ENCODE measurements around the gene SPINK8. TPM values are rescaled to one million over a fixed set of nuclear protein-coding genes. Genes with fewer than 3 reads are reported as not detected.

The SPINK8 gene
- total RNA-seq, 1 experiment from 2014 or later: not detected

DNA sequence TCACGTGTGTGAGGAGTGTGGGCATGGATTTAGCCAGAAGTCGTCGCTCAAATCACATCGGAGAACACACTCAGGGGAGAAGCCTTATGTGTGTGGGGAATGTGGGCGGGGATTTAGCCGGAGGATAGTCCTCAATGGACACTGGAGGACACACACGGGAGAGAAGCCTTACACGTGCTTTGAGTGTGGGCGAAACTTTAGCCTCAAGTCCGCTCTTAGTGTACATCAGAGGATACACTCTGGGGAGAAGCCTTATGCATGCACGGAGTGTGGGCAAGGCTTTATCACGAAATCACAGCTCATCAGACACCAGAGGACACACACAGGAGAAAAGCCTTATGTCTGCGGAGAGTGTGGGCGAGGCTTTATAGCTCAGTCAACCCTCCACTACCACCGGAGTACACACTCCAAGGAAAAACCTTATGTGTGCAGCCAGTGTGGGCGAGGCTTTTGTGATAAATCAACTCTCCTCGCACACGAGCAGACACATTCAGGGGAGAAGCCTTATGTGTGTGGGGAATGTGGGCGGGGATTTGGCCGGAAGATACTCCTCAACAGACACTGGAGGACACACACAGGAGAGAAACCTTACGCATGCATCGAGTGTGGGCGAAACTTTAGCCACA is 64.4 kb downstream of the SPINK8 start:
- RAD21 ChIA-PET (ENCODE audit: low non-redundant PET in 1 of 2, low total read pairs in 2 of 2, uncharacterized antibody in 2 of 2, unreplicated experiment in 2 of 2): no interaction called here
- no TSS peak for BruUV-seq (replicated peaks)
- DNase-seq (ENCODE audit: low read depth, low spot score) (no peak), ATAC-seq (no peak)
- Histone ChIP-seq H4K20me1 (ENCODE audit: insufficient read depth) (no peaks in the 10 kb centered on the region), H3K4me1 (ENCODE audit: control insufficient read depth in 1 of 2, insufficient read depth in 2 of 2, low read length in 2 of 2) (peaks cover 0 to 6% of the 10 kb centered on the region in 2 experiments; a peak in 1 of 4 replicates), H3K27ac (ENCODE audit: low read depth, low read length) (no peak overlapping the region), H3K36me3 (ENCODE audit: control insufficient read depth in 1 of 2, insufficient read depth in 2 of 2, low read length in 2 of 2) (peaks cover 8 to 22% of the 10 kb centered on the region in 2 experiments; a peak in 3 of 4 replicates), H3K9me3 (ENCODE audit: control insufficient read depth in 1 of 2, insufficient read depth in 1 of 2, low read depth in 1 of 2, low read length in 2 of 2) (no peaks in the 10 kb centered on the region), H3K9ac (ENCODE audit: low read length) (no peak overlapping the region), H3K4me3 (replicated peaks in 1 of 2; ENCODE audit: low read depth in 1 of 2, low read length in 2 of 2) (no peak overlapping the region), H2AFZ (ENCODE audit: low read depth, low read length, poor library complexity, severe bottlenecking) (no peak overlapping the region), H3K27me3 (ENCODE audit: insufficient read depth, low read length) (no peaks in the 10 kb centered on the region), H3K79me2 (ENCODE audit: insufficient read depth, low read length) (no peaks in the 10 kb centered on the region), H3K4me2 (ENCODE audit: low read length) (no peak overlapping the region), H3K9me2 (ENCODE audit: insufficient read depth) (no peaks in the 10 kb centered on the region)
- POLR2A ChIA-PET: no interaction called here
- TF ChIP-seq POLR2AphosphoS5 (IDR thresholded peaks at IDR 0.05; ENCODE audit: low read depth, low read length): no peak
- TF ChIP-seq, protein P1, sequence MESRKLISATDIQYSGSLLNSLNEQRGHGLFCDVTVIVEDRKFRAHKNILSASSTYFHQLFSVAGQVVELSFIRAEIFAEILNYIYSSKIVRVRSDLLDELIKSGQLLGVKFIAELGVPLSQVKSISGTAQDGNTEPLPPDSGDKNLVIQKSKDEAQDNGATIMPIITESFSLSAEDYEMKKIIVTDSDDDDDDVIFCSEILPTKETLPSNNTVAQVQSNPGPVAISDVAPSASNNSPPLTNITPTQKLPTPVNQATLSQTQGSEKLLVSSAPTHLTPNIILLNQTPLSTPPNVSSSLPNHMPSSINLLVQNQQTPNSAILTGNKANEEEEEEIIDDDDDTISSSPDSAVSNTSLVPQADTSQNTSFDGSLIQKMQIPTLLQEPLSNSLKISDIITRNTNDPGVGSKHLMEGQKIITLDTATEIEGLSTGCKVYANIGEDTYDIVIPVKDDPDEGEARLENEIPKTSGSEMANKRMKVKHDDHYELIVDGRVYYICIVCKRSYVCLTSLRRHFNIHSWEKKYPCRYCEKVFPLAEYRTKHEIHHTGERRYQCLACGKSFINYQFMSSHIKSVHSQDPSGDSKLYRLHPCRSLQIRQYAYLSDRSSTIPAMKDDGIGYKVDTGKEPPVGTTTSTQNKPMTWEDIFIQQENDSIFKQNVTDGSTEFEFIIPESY (IDR thresholded peaks at IDR 0.05; ENCODE audit: extremely low read depth, insufficient replicate concordance, low read length): no peak
- intact Hi-C loops (cut with micrococcal nuclease): no loop called here
- CTCF ChIA-PET: interaction anchor here (1.3 to 1.4 kb wide), 2 partner anchors 167 kb away, joined by 4 to 8 read pairs; no protein-coding TSS in a partner anchor

DNA sequence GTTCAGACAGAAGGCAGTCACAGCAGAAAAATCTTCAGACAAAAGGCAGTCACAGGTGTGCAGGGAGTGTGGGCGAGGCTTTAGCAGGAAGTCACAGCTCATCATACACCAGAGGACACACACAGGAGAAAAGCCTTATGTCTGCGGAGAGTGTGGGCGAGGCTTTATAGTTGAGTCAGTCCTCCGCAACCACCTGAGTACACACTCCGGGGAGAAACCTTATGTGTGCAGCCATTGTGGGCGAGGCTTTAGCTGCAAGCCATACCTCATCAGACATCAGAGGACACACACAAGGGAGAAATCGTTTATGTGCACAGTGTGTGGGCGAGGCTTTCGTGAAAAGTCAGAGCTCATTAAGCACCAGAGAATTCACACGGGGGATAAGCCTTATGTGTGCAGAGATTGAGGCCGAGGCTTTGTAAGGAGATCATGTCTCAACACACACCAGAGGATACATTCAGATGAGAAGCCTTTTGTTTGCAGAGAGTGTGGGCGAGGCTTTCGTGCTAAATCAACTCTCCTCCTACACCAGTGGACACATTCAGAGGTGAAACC is 65.0 kb downstream of the SPINK8 start:
- H3K79me2 ChIP-seq (ENCODE audit: insufficient read depth, low read length): no peaks in the 10 kb centered on the region
- no peaks in the 10 kb centered on the region for H3K9me3 ChIP-seq (ENCODE audit: control insufficient read depth in 1 of 2, insufficient read depth in 1 of 2, low read depth in 1 of 2, low read length in 2 of 2)
- H3K9ac ChIP-seq (ENCODE audit: low read length): no peak overlapping the region
- H3K27ac ChIP-seq (ENCODE audit: low read depth, low read length): no peak overlapping the region
- ATAC-seq (no peak), DNase-seq (ENCODE audit: low read depth, low spot score) (no peak)
- no peaks in the 10 kb centered on the region for H4K20me1 ChIP-seq (ENCODE audit: insufficient read depth)
- BruUV-seq (replicated peaks): TSS peak; percentile 38
- H3K4me1 ChIP-seq (ENCODE audit: control insufficient read depth in 1 of 2, insufficient read depth in 2 of 2, low read length in 2 of 2): peaks cover 0 to 6% of the 10 kb centered on the region in 2 experiments; a peak in 1 of 4 replicates
- H3K36me3 ChIP-seq (ENCODE audit: control insufficient read depth in 1 of 2, insufficient read depth in 2 of 2, low read length in 2 of 2): peaks cover 8 to 22% of the 10 kb centered on the region in 2 experiments; a peak in 3 of 4 replicates
- H3K4me3 ChIP-seq (replicated peaks in 1 of 2; ENCODE audit: low read depth in 1 of 2, low read length in 2 of 2): no peak overlapping the region
- H3K27me3 ChIP-seq (ENCODE audit: insufficient read depth, low read length): no peaks in the 10 kb centered on the region
- RAD21 ChIA-PET (ENCODE audit: low non-redundant PET in 1 of 2, low total read pairs in 2 of 2, uncharacterized antibody in 2 of 2, unreplicated experiment in 2 of 2): no interaction called here
- no peak overlapping the region for H2AFZ ChIP-seq (ENCODE audit: low read depth, low read length, poor library complexity, severe bottlenecking)
- intact Hi-C loops (cut with micrococcal nuclease): no loop called here
- H3K4me2 ChIP-seq (ENCODE audit: low read length): no peak overlapping the region
- CTCF ChIA-PET: interaction anchor here (1.4 kb wide), 1 partner anchor 168 kb away, joined by 4 read pairs; no protein-coding TSS in a partner anchor
- H3K9me2 ChIP-seq (ENCODE audit: insufficient read depth): no peaks in the 10 kb centered on the region
- POLR2A ChIA-PET: no interaction called here
- TF ChIP-seq, protein P2, sequence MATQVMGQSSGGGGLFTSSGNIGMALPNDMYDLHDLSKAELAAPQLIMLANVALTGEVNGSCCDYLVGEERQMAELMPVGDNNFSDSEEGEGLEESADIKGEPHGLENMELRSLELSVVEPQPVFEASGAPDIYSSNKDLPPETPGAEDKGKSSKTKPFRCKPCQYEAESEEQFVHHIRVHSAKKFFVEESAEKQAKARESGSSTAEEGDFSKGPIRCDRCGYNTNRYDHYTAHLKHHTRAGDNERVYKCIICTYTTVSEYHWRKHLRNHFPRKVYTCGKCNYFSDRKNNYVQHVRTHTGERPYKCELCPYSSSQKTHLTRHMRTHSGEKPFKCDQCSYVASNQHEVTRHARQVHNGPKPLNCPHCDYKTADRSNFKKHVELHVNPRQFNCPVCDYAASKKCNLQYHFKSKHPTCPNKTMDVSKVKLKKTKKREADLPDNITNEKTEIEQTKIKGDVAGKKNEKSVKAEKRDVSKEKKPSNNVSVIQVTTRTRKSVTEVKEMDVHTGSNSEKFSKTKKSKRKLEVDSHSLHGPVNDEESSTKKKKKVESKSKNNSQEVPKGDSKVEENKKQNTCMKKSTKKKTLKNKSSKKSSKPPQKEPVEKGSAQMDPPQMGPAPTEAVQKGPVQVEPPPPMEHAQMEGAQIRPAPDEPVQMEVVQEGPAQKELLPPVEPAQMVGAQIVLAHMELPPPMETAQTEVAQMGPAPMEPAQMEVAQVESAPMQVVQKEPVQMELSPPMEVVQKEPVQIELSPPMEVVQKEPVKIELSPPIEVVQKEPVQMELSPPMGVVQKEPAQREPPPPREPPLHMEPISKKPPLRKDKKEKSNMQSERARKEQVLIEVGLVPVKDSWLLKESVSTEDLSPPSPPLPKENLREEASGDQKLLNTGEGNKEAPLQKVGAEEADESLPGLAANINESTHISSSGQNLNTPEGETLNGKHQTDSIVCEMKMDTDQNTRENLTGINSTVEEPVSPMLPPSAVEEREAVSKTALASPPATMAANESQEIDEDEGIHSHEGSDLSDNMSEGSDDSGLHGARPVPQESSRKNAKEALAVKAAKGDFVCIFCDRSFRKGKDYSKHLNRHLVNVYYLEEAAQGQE (IDR thresholded peaks at IDR 0.05; ENCODE audit: low read depth): no peak
- TF ChIP-seq, protein P3, sequence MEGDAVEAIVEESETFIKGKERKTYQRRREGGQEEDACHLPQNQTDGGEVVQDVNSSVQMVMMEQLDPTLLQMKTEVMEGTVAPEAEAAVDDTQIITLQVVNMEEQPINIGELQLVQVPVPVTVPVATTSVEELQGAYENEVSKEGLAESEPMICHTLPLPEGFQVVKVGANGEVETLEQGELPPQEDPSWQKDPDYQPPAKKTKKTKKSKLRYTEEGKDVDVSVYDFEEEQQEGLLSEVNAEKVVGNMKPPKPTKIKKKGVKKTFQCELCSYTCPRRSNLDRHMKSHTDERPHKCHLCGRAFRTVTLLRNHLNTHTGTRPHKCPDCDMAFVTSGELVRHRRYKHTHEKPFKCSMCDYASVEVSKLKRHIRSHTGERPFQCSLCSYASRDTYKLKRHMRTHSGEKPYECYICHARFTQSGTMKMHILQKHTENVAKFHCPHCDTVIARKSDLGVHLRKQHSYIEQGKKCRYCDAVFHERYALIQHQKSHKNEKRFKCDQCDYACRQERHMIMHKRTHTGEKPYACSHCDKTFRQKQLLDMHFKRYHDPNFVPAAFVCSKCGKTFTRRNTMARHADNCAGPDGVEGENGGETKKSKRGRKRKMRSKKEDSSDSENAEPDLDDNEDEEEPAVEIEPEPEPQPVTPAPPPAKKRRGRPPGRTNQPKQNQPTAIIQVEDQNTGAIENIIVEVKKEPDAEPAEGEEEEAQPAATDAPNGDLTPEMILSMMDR (IDR thresholded peaks at IDR 0.05 in 2 of 3, conservative IDR thresholded peaks at IDR 0.05 in 1 of 3; ENCODE audit: borderline replicate concordance in 1 of 3, insufficient read depth in 1 of 3, low read depth in 2 of 3, low read length in 2 of 3): no peak
- no peak for TF ChIP-seq RAD21 (IDR thresholded peaks at IDR 0.05; ENCODE audit: low read depth)
- no peak for TF ChIP-seq JUND (IDR thresholded peaks at IDR 0.05)
- TF ChIP-seq EGR1 (IDR thresholded peaks at IDR 0.05; ENCODE audit: low read depth): no peak
- TF ChIP-seq POLR2A (IDR thresholded peaks at IDR 0.05; ENCODE audit: borderline replicate concordance, extremely low read depth, insufficient read depth, insufficient read length): no peak
- TF ChIP-seq SP1 (IDR thresholded peaks at IDR 0.05; ENCODE audit: low read depth): no peak
- no peak for TF ChIP-seq YY1 (IDR thresholded peaks at IDR 0.05; ENCODE audit: extremely low read depth, insufficient replicate concordance, low read depth, low read length)
